Pancreas (tissue), 10 donors: ENCODE results near the gene RAB3C. TPM values are rescaled to one million over a fixed set of nuclear protein-coding genes. Genes with fewer than 3 reads are reported as not detected.

ENCODE experiments used
- ATAC-seq, 4 donors: fragments of 200-7000 bp; cut with Tn5 transposase; one replicate each; pipeline versions ENCODE4 v1.8.0 to v1.9.1; 2020; ENCODE audit warnings: mild to moderate bottlenecking in 4 of 4, moderate library complexity in 4 of 4
- DNase-seq, 6 donors: peaks; one replicate each; pipeline ENCODE4 v3.0.0-alpha.2; 2020
- FAIRE-seq: peaks from 2 replicates; lab custom pipeline; 2012; peaks lifted over from hg19 to GRCh38; lab: Jason Lieb, UNC
- H3K27ac ChIP-seq, 4 donors: fragments of 200-600 bp; sonication (generic); 1 replicate in 3 of 4; 2 replicates in 1 of 4; pipeline versions ENCODE4 v1.5.0 to v1.8.0; 2020
- H3K27me3 ChIP-seq, 4 donors: fragments of 200-600 bp; one replicate each; pipeline ENCODE4 v1.8.0; 2021
- H3K36me3 ChIP-seq, 3 donors: fragments of 200-600 bp; sonication (generic) in 1 of 3; one replicate each; pipeline versions ENCODE4 v1.5.0 to v1.8.0; 2020 to 2021
- H3K4me1 ChIP-seq, 3 donors: fragments of 200-600 bp; one replicate each; pipeline ENCODE4 v1.8.0; 2021
- H3K4me3 ChIP-seq, 4 donors: fragments of 200-600 bp; sonication (generic) in 2 of 4; one replicate each; pipeline versions ENCODE4 v1.5.0 to v1.8.0; 2020 to 2021
- H3K9me3 ChIP-seq, 4 donors: fragments of 200-600 bp; one replicate each; pipeline ENCODE4 v1.8.0; 2021
- CTCF ChIP-seq, 4 donors: fragments of 200-600 bp; sonication (generic) in 3 of 4; IDR thresholded peaks; one replicate each; pipeline versions ENCODE4 v1.5.0 to v1.8.0; 2021; ENCODE audit warnings: antibody characterized with exemption in 4 of 4
- whole genome bisulfite sequencing, 2 donors: extraction: QIAGEN DNeasy Blood & Tissue Kit; methylation state at CpG; one replicate each; pipeline ENCODE4 v1.1.7; 2013; 5-methylcytosine and 5-hydroxymethylcytosine counted together
- intact Hi-C, 3 donors: fragments of 100-400 bp; cut with DNase I; formaldehyde crosslinking; loops; one replicate each; pipeline versions ENCODE4 v1.11.1 to v1.14.2; 2022
- polyA plus RNA-seq, 2 donors: library from polyadenylated mRNA; stranded (reverse); fragments of 200-250 nt; gene quantifications; one replicate each; pipeline ENCODE4 v1.2.3, GENCODE V29; 2013
- total RNA-seq, 6 donors: library from RNA; stranded (reverse); fragmentation: NEBNext Ultra II Directional in 4 of 6; extraction: Animal tissue kit (Norgen Biotek cat#: 25700) in 4 of 6; gene quantifications; one replicate each; pipeline versions ENCODE4 v1.2.1 to v1.2.4, GENCODE V29; 2021 to 2023
- donor health status: healthy with polysubstance abuse.
- donor health status: DM: no; HTN: no; CAD: no; lungs with moderate emphysema.
- donor health status: DM: no; HTN: no; CAD: no.
- donor health status: control.
- donor health status: control.
- donor health status: Bipolar disorder and iron deficiency.
- donor health status: DM: yes; HTN: yes; CAD: no.
- donor health status: DM: no; HTN: no; CAD: no.
- donor health status: DM: no; HTN: no; CAD: no.
- donor health status: DM: yes; HTN: yes; CAD: no.

Gene RAB3C
- total and polyA plus RNA-seq, 8 donors, result 1.7 to 9.0 (median 4.8) TPM

- intact Hi-C loops, result no loop called here
Observed at GRCh38 chr5:58828258-58828657, 245.4 kb downstream of the RAB3C start.

GRCh38 chr5:58834242-58835225 is 251.7 kb downstream of the RAB3C start:
- no peaks in the 10 kb centered on the region for H3K4me1 ChIP-seq
- H3K4me3 ChIP-seq, result no peak overlapping the region
- no peak for ATAC-seq
- FAIRE-seq, result no peak
- H3K36me3 ChIP-seq, result no peaks in the 10 kb centered on the region
- intact Hi-C loops, result no loop called here
- no peak overlapping the region for H3K27ac ChIP-seq
- no peak for DNase-seq
- TF ChIP-seq CTCF (IDR thresholded peaks at IDR 0.05), result no peak
- no peaks in the 10 kb centered on the region for H3K9me3 ChIP-seq
- H3K27me3 ChIP-seq, result no peaks in the 10 kb centered on the region

More at GRCh38 chr5:58828258-58828657, 245.4 kb downstream of the RAB3C start:
- TF ChIP-seq CTCF (IDR thresholded peaks at IDR 0.05), result no peak
- no peaks in the 10 kb centered on the region for H3K27me3 ChIP-seq
- 89 to 90% methylated on average over 4 of the region's 4 CpGs for WGBS, 2 donors
- no peaks in the 10 kb centered on the region for H3K9me3 ChIP-seq
- DNase-seq (no peak), ATAC-seq (no peak), FAIRE-seq (no peak)
- H3K36me3 ChIP-seq, result no peaks in the 10 kb centered on the region
- H3K27ac ChIP-seq, result no peak overlapping the region
- H3K4me1 ChIP-seq, result no peaks in the 10 kb centered on the region
- no peak overlapping the region for H3K4me3 ChIP-seq

GRCh38 chr5:58836351-58836750 is 253.5 kb downstream of the RAB3C start:
- no peak for TF ChIP-seq CTCF (IDR thresholded peaks at IDR 0.05)
- no peaks in the 10 kb centered on the region for H3K36me3 ChIP-seq
- DNase-seq (no peak), ATAC-seq (no peak), FAIRE-seq (no peak)
- H3K4me3 ChIP-seq, result no peak overlapping the region
- 67 to 74% methylated on average over 3 of the region's 3 CpGs for WGBS, 2 donors
- H3K27ac ChIP-seq, result no peak overlapping the region
- H3K9me3 ChIP-seq, result no peaks in the 10 kb centered on the region
- no peaks in the 10 kb centered on the region for H3K27me3 ChIP-seq
- H3K4me1 ChIP-seq, result no peaks in the 10 kb centered on the region
- intact Hi-C loops, result no loop called here

- no peaks in the 10 kb centered on the region for H3K9me3 ChIP-seq
- H3K27ac ChIP-seq, result no peak overlapping the region
- ATAC-seq (no peak), FAIRE-seq (no peak), DNase-seq (no peak)
- no peak for TF ChIP-seq CTCF (IDR thresholded peaks at IDR 0.05)
- H3K4me3 ChIP-seq, result no peak overlapping the region
- intact Hi-C loops, result no loop called here
- no peaks in the 10 kb centered on the region for H3K4me1 ChIP-seq
- H3K36me3 ChIP-seq, result no peaks in the 10 kb centered on the region
- H3K27me3 ChIP-seq, result no peaks in the 10 kb centered on the region
Observed at GRCh38 chr5:58838729-58839128, 255.9 kb downstream of the RAB3C start.

- 92 to 97% methylated on average over 2 of the region's 2 CpGs for WGBS, 2 donors
- Histone ChIP-seq H3K27ac (no peak overlapping the region), H3K27me3 (no peaks in the 10 kb centered on the region), H3K4me3 (no peak overlapping the region), H3K9me3 (no peaks in the 10 kb centered on the region), H3K36me3 (no peaks in the 10 kb centered on the region), H3K4me1 (no peaks in the 10 kb centered on the region)
- no peak for DNase-seq
- intact Hi-C loops, result loop anchor here in 2 of 3 donors (10.0 kb wide), 2 partner anchors 338 to 348 kb away; partner anchors contain the start of gene GAPT (in 1 of the 2)
- TF ChIP-seq CTCF (IDR thresholded peaks at IDR 0.05), result no peak
- no peak for FAIRE-seq
- no peak for ATAC-seq
Observed at GRCh38 chr5:58842852-58843251, 260.0 kb downstream of the RAB3C start.
